Type B pancreatic cell (in vitro differentiated cells): ENCODE data around the gene HMGCS1. TPM values are rescaled to one million over a fixed set of nuclear protein-coding genes. Genes with fewer than 3 reads are reported as not detected.

Source experiments
- DNase-seq: peaks from one replicate; pipeline ENCODE4 v3.0.0; 2021; ENCODE audit warnings: mixed read lengths; ENCODE audit not compliant: unreplicated experiment; ENCODE audit errors: extremely low spot score
- H3K27ac Mint-ChIP-seq: 2 replicates; pipeline ENCODE4 v1.8.0; 2021; ENCODE audit warnings: mild to moderate bottlenecking, mixed read lengths
- H3K27me3 Mint-ChIP-seq: 2 replicates; pipeline ENCODE4 v1.8.0; 2021; ENCODE audit warnings: mixed read lengths
- H3K36me3 Mint-ChIP-seq: 2 replicates; pipeline ENCODE4 v1.8.0; 2021; ENCODE audit warnings: mixed read lengths
- H3K4me1 Mint-ChIP-seq: one replicate; pipeline ENCODE4 v1.8.0; 2021; ENCODE audit warnings: mixed read lengths; ENCODE audit not compliant: unreplicated experiment
- H3K4me3 Mint-ChIP-seq: 2 replicates; pipeline ENCODE4 v1.8.0; 2021; ENCODE audit warnings: mild to moderate bottlenecking, mixed read lengths
- H3K9me3 Mint-ChIP-seq: 2 replicates; pipeline ENCODE4 v1.8.0; 2021; ENCODE audit warnings: mixed read lengths
- CTCF ChIP-seq: fragments of 200-600 bp; sonication (generic); conservative IDR thresholded peaks from 2 replicates; pipeline ENCODE4 v1.5.0; 2021; ENCODE audit warnings: antibody characterized with exemption, mild to moderate bottlenecking
- total RNA-seq: library from RNA; stranded (reverse); gene quantifications from 2 replicates; pipeline ENCODE4 v1.2.1, GENCODE V29; 2021; ENCODE audit warnings: low replicate concordance

Gene HMGCS1
- total RNA-seq, 1 donor from 2014 or later, result 128 TPM

GRCh38 chr5:43304525-43304924 lies 8.7 kb downstream of the HMGCS1 start:
- Mint-ChIP-seq H3K4me3 (no peak overlapping the region), H3K27ac (no peak overlapping the region), H3K9me3 (no peaks in the 10 kb centered on the region), H3K27me3 (no peaks in the 10 kb centered on the region), H3K36me3 (peaks cover 23% of the 10 kb centered on the region), H3K4me1 (peaks cover 40% of the 10 kb centered on the region)
- no peak for DNase-seq
- no peak for TF ChIP-seq CTCF

GRCh38 chr5:43303242-43303641 lies 10.0 kb downstream of the HMGCS1 start:
- Mint-ChIP-seq H3K27ac (no peak overlapping the region), H3K9me3 (no peaks in the 10 kb centered on the region), H3K27me3 (no peaks in the 10 kb centered on the region), H3K36me3 (peaks cover 28% of the 10 kb centered on the region), H3K4me1 (peaks cover 31% of the 10 kb centered on the region), H3K4me3 (no peak overlapping the region)
- no peak for TF ChIP-seq CTCF
- DNase-seq, result no peak

- no peak for DNase-seq
- H3K4me3 Mint-ChIP-seq, result no peak overlapping the region
- no peaks in the 10 kb centered on the region for H3K9me3 Mint-ChIP-seq
- no peak for TF ChIP-seq CTCF
- H3K27me3 Mint-ChIP-seq, result no peaks in the 10 kb centered on the region
- peaks cover 25% of the 10 kb centered on the region for H3K4me1 Mint-ChIP-seq
- H3K36me3 Mint-ChIP-seq, result peaks cover 33% of the 10 kb centered on the region
- H3K27ac Mint-ChIP-seq, result no peak overlapping the region
Observed at GRCh38 chr5:43302481-43302880, 10.7 kb downstream of the HMGCS1 start.

- Mint-ChIP-seq H3K27me3 (no peaks in the 10 kb centered on the region), H3K9me3 (no peaks in the 10 kb centered on the region), H3K27ac (no peak overlapping the region), H3K36me3 (peaks cover 36% of the 10 kb centered on the region), H3K4me3 (no peak overlapping the region), H3K4me1 (peaks cover 24% of the 10 kb centered on the region)
- TF ChIP-seq CTCF, result no peak
- DNase-seq, result no peak
Observed at GRCh38 chr5:43301653-43302091, 11.5 kb downstream of the HMGCS1 start.

GRCh38 chr5:43300112-43300511 lies 13.1 kb downstream of the HMGCS1 start:
- Mint-ChIP-seq H3K4me3 (no peak overlapping the region), H3K36me3 (peaks cover 50% of the 10 kb centered on the region), H3K27ac (no peak overlapping the region), H3K27me3 (no peaks in the 10 kb centered on the region), H3K4me1 (peaks cover 16% of the 10 kb centered on the region), H3K9me3 (no peaks in the 10 kb centered on the region)
- TF ChIP-seq CTCF, result no peak
- no peak for DNase-seq

GRCh38 chr5:43298443-43298842 lies 14.8 kb downstream of the HMGCS1 start:
- no peak for DNase-seq
- Mint-ChIP-seq H3K4me1 (peaks cover 12% of the 10 kb centered on the region), H3K9me3 (no peaks in the 10 kb centered on the region), H3K27ac (no peak overlapping the region), H3K27me3 (no peaks in the 10 kb centered on the region), H3K36me3 (peaks cover 51% of the 10 kb centered on the region), H3K4me3 (no peak overlapping the region)
- no peak for TF ChIP-seq CTCF
